Stimulated activated CD8-positive, alpha-beta memory T cell treated with anti-CD3 and anti-CD28 coated beads, Interleukin-15, amount 100 ng/mL, for 24 hours (primary cell): ENCODE results near the gene SLC3A2.
"Not testable (repeated sequence)": the region's sequence is repeated elsewhere in the genome, so short reads cannot be mapped to it uniquely, and the experiment has no call there.

Source experiments
- DNase-seq: peaks from one replicate; pipeline ENCODE4 v3.0.0-alpha.2; 2020; ENCODE audit warnings: low read depth

The SLC3A2 gene

GRCh38 chr11:62880803-62881578 lies at the start of gene SLC3A2:
TSS of gene SLC3A2 (plus strand) at chr11:62880896. CDS start at chr11:62881024, 128 bp downstream.
- peak; percentile 71 for DNase-seq

- DNase-seq, result no peak
Observed at GRCh38 chr11:62830904-62831519, 49.7 kb upstream of the SLC3A2 start.

- DNase-seq, result peak; percentile 97
Observed at GRCh38 chr11:62831520-62832335, 49.0 kb upstream of the SLC3A2 start, which contains the start of gene STX5. TSS of gene STX5 (minus strand) at chr11:62832051. CDS start at chr11:62831243, 808 bp downstream.

GRCh38 chr11:62832336-62833234 lies 48.1 kb upstream of the SLC3A2 start, which contains the start of gene TEX54:
TSS of gene TEX54 (minus strand) at chr11:62832841.
- no peak for DNase-seq

GRCh38 chr11:62835336-62835735 lies 45.4 kb upstream of the SLC3A2 start:
- DNase-seq, result no peak

- DNase-seq, result peak; percentile 80
Observed at GRCh38 chr11:62839050-62839945, 41.4 kb upstream of the SLC3A2 start, which contains the start of gene WDR74. TSS of gene WDR74 (minus strand) at chr11:62839590. CDS start at chr11:62839570, 20 bp downstream.

GRCh38 chr11:62840721-62841360 lies 39.9 kb upstream of the SLC3A2 start:
- DNase-seq, result peak; percentile 67

- DNase-seq, result no peak
Observed at GRCh38 chr11:62841361-62842170, 39.1 kb upstream of the SLC3A2 start.

GRCh38 chr11:62842171-62842741 lies 38.4 kb upstream of the SLC3A2 start:
- DNase-seq, result no peak

- not testable (repeated sequence) for DNase-seq
Observed at GRCh38 chr11:62842891-62843290, 37.8 kb upstream of the SLC3A2 start.

GRCh38 chr11:62843466-62843865 lies 37.2 kb upstream of the SLC3A2 start:
- DNase-seq, result no peak

- DNase-seq, result no peak
Observed at GRCh38 chr11:62844154-62844553, 36.5 kb upstream of the SLC3A2 start.

GRCh38 chr11:62846177-62846576 lies 34.5 kb upstream of the SLC3A2 start:
- DNase-seq, result no peak

- no peak for DNase-seq
Observed at GRCh38 chr11:62847767-62848314, 32.9 kb upstream of the SLC3A2 start.

- DNase-seq, result no peak
Observed at GRCh38 chr11:62850911-62851806, 29.5 kb upstream of the SLC3A2 start.

- DNase-seq, result no peak
Observed at GRCh38 chr11:62851807-62852522, 28.7 kb upstream of the SLC3A2 start.
